Activated CD8-positive, alpha-beta memory T cell treated with anti-CD3 and anti-CD28 coated beads for 36 hours (primary cell): ENCODE measurements around the gene ARHGAP4. TPM values are rescaled to one million over a fixed set of nuclear protein-coding genes. Genes with fewer than 3 reads are reported as not detected.

Experiments used
- CTCF ChIA-PET: fragments of 350-600 bp; sonication (Branson Sonifier 250); formaldehyde crosslinking; loops from one replicate; lab custom pipeline; 2021; ENCODE audit warnings: antibody characterized with exemption; lab: Charles Lee
- POLR2A ChIA-PET: fragments of 350-600 bp; sonication (Branson Sonifier 250); formaldehyde crosslinking; loops from one replicate; lab custom pipeline; 2021; ENCODE audit warnings: antibody characterized with exemption; lab: Charles Lee
- total RNA-seq, 2 experiments: library from RNA; stranded (reverse); gene quantifications; one replicate each; pipeline ENCODE4 v1.2.3, GENCODE V29; 2021

Gene ARHGAP4
- total RNA-seq, 2 experiments from 2014 or later = 112 to 113 TPM

- CTCF ChIA-PET = no interaction called here
- POLR2A ChIA-PET = no interaction called here
Observed at GRCh38 chrX:153870288-153870690, 55.8 kb downstream of the ARHGAP4 start.

GRCh38 chrX:153869473-153870287, 56.4 kb downstream of the ARHGAP4 start:
- ChIA-PET POLR2A (no interaction called here), CTCF (no interaction called here)

GRCh38 chrX:153868576-153869472, 57.2 kb downstream of the ARHGAP4 start:
- ChIA-PET POLR2A (no interaction called here), CTCF (no interaction called here)

DNA sequence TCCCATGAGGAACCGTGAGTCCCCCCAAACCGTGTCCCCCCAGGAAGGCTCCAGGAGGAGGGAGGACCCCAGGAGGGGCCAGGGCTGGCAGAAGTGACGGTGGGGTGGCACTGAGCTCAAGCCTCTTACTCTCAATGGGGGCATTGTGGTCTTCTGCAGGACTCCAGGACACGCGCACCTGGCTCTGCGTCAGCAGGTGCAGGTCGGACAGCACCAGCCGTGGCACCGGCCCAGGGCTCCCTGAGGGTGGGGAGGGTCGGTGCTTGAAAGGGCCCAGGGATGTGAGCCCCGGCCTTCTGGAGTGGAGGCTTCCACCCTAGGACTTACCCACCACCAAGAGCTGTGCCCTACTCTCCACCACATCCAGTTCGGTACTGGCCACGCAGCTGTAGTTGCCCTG, 58.4 kb downstream of the ARHGAP4 start:
- ChIA-PET CTCF (no interaction called here), POLR2A (no interaction called here)

DNA sequence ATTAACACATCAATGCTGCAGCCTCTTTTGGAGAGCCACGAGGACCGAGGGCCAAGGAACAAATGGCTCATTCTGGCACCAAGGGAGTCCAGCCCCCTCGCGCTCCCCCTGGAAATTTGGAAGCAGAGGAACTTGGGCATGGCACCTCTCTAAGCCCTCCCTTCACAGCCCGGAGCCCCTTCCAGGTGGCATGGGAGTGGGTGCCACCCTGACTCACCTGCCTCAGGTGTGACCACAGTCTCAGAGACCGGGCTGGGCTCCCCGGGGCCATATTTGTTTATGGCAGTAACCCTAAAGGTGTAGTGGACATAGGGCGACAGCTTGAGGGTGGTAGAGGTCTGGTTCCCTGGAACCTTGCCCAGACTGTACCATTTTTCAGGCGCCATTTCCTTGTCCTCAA, 58.9 kb downstream of the ARHGAP4 start:
- ChIA-PET CTCF (no interaction called here), POLR2A (no interaction called here)

DNA sequence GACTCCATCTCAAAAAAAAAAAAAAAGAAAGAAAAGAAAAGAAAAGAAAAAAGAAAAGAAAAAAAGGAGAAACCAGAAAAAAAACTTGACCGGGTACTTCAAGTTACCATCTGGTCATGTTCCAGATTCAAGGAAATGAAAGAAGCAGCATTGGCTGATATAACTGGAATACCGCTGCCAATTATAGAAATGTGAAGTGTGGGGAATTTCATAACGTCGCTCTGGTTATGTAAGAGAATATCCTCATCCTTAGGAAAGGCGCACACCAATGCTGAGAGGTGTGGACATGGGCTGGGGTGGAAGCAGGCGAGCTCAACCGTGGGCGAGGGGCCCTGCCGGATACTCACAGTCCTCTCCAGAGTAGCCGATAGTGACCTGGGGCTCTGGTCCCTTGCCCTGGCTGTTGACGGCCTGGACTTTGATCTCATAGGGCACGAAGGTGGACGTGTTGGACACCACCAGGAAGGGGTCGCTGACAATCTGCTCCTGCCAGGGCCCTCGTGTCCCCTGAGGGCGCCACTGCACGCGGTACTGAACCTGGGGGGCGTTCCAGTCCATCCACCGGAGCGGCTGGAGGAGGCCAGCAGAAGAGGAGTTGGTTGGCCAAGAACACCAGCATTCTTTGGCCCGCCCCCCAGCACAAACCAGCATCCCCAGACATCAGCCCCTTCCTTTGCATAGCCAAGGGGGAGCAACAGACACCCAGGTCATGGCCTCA, 59.6 kb downstream of the ARHGAP4 start:
- CTCF ChIA-PET = no interaction called here

GRCh38 chrX:153865685-153866084, 60.4 kb downstream of the ARHGAP4 start:
- ChIA-PET CTCF (no interaction called here), POLR2A (no interaction called here)

More for the DNA sequence above, 59.6 kb downstream of the ARHGAP4 start:
- POLR2A ChIA-PET = no interaction called here

- CTCF ChIA-PET = no interaction called here
- POLR2A ChIA-PET = no interaction called here
Observed at GRCh38 chrX:153865321-153865580, 60.8 kb downstream of the ARHGAP4 start.

- ChIA-PET CTCF (interaction anchor here (0.6 kb wide), 1 partner anchor 72 kb away, joined by 3 read pairs; no protein-coding TSS in a partner anchor), POLR2A (no interaction called here)
Observed at GRCh38 chrX:153864561-153865320, 61.3 kb downstream of the ARHGAP4 start.

GRCh38 chrX:153864101-153864500, 62.0 kb downstream of the ARHGAP4 start:
- ChIA-PET POLR2A (no interaction called here), CTCF (interaction anchor here (0.6 kb wide), 1 partner anchor 72 kb away, joined by 3 read pairs; no protein-coding TSS in a partner anchor)

DNA sequence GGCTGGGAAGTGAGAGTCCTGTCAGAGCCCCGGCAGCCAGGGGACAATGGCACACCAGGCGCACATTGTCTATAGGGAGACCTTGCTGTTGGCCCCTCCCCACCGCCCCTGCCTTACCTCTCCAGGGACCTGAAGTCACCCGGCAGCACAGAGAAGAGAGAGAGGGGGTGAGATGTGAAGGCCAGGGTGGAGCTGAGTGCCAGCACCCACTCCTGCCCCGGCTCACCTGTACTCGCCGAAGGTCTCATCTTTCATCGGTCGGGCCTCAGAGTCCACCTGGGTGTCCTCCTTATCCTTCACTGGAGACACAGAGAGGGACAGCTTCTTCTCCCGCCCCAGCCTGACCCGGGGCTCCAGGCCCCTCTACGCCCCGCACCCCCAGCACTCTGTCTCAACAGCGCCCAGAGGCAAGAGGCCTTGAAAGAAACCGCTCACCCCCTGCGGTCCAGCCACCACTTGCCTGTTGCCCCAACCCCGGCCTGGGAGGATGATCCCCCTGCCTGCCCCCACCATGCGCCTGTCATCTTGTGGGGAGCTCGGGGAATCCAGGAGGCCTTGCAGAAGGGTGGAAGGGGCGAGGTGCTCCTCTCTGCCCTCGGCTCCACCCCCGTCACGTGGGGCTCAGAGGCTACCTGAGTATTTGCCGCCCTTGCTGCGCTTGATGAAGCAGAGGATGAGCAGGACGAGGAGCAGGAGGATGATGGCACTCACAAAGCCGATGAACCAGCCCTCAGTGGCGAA, 62.6 kb downstream of the ARHGAP4 start:
- CTCF ChIA-PET = no interaction called here
- POLR2A ChIA-PET = no interaction called here

- CTCF ChIA-PET = no interaction called here
- POLR2A ChIA-PET = no interaction called here
Observed at GRCh38 chrX:153862369-153863250, 63.5 kb downstream of the ARHGAP4 start.

GRCh38 chrX:153861733-153862310, 64.2 kb downstream of the ARHGAP4 start:
- ChIA-PET POLR2A (no interaction called here), CTCF (no interaction called here)

- ChIA-PET CTCF (no interaction called here), POLR2A (no interaction called here)
Observed at GRCh38 chrX:153861151-153861550, 64.9 kb downstream of the ARHGAP4 start.
